GM12878 (cell line): Measurements from ENCODE around the gene LY6G5C. TPM values are rescaled to one million over a fixed set of nuclear protein-coding genes. Genes with fewer than 3 reads are reported as not detected.

ENCODE experiments used
- ATAC-seq: fragments of 200-7000 bp; cut with Tn5 transposase; 3 replicates; pipeline ENCODE4 v1.9.1; 2020; ENCODE audit warnings: mild to moderate bottlenecking, moderate library complexity
- BruUV-seq: library from RNA; stranded (reverse); fragments of 400-500 nt; replicated peaks from 2 replicates; lab custom pipeline; 2021; lab: Mats Ljungman, UMichigan
- CTCF ChIA-PET: fragments of 300-600 bp; sonication (Branson Sonifier 250); formaldehyde crosslinking; extraction: SDS; loops from one replicate; lab custom pipeline; 2021; ENCODE audit warnings: inconsistent platforms; lab: Yijun Ruan, JAX
- POLR2A ChIA-PET: fragments of 350-600 bp; formaldehyde crosslinking; extraction: SDS; loops from one replicate; lab custom pipeline; 2021; ENCODE audit warnings: inconsistent platforms; lab: Charles Lee
- RAD21 ChIA-PET: fragments of 300-600 bp; sonication (Branson Sonifier 250); formaldehyde crosslinking; loops from one replicate; lab custom pipeline; 2023; ENCODE audit warnings: antibody characterized with exemption; ENCODE audit not compliant: unreplicated experiment; lab: Charles Lee
- SMC1A ChIA-PET: fragments of 300-600 bp; sonication (Branson Sonifier 250); formaldehyde crosslinking; loops from one replicate; lab custom pipeline; 2023; ENCODE audit not compliant: unreplicated experiment, uncharacterized antibody; lab: Charles Lee
- DNase-seq: peaks from one replicate; pipeline ENCODE4 v3.0.0-alpha.2; 2011; ENCODE audit warnings: low read depth, low spot score
- FAIRE-seq: peaks from 3 replicates; lab custom pipeline; 2011; peaks lifted over from hg19 to GRCh38; lab: Jason Lieb, UNC
- H2AFZ ChIP-seq: 2 replicates; pipeline ENCODE4 v1.6.0; 2011; ENCODE audit warnings: low read depth, low read length, control low read depth; ENCODE audit not compliant: control insufficient read depth
- H3K27ac ChIP-seq: 2 replicates; pipeline ENCODE4 v1.5.1; 2011; ENCODE audit warnings: control low read depth; ENCODE audit not compliant: control insufficient read depth, insufficient read depth
- H3K27me3 ChIP-seq, 2 experiments: replicated peaks in 1 of 2; 2 replicates each; pipeline versions ENCODE4 v1.6.0 to v1.6.1; 2011; ENCODE audit warnings: low read length in 1 of 2; ENCODE audit not compliant: control insufficient read depth in 2 of 2, insufficient read depth in 2 of 2
- H3K36me3 ChIP-seq, 2 experiments: 2 replicates each; pipeline ENCODE4 v1.5.1; 2011; ENCODE audit warnings: low read length in 1 of 2; ENCODE audit not compliant: control insufficient read depth in 2 of 2, insufficient read depth in 2 of 2
- H3K4me1 ChIP-seq: 2 replicates; pipeline ENCODE4 v1.6.1; 2011; ENCODE audit warnings: mild to moderate bottlenecking, low read length, moderate library complexity, mixed read lengths; ENCODE audit not compliant: control insufficient read depth, insufficient read depth
- H3K4me2 ChIP-seq: 2 replicates; pipeline ENCODE4 v1.6.0; 2011; ENCODE audit warnings: control low read depth; ENCODE audit not compliant: control insufficient read depth, insufficient read depth
- H3K4me3 ChIP-seq: fragments of 200-600 bp; sonication (generic); 2 replicates; pipeline ENCODE4 v1.5.1; 2016
- H3K79me2 ChIP-seq: 2 replicates; pipeline ENCODE4 v1.6.0; 2011; ENCODE audit warnings: low read length; ENCODE audit not compliant: control insufficient read depth, insufficient read depth
- H3K9ac ChIP-seq: 2 replicates; pipeline ENCODE4 v1.8.0; 2011; ENCODE audit warnings: low read length, control low read depth, mixed read lengths; ENCODE audit not compliant: control insufficient read depth, insufficient read depth
- H3K9me3 ChIP-seq: replicated peaks from 3 replicates; pipeline ENCODE4 v1.5.1; 2011; ENCODE audit warnings: mild to moderate bottlenecking, low read length; ENCODE audit not compliant: control insufficient read depth, insufficient read depth
- H4K20me1 ChIP-seq: 2 replicates; pipeline ENCODE4 v1.6.0; 2011; ENCODE audit not compliant: control insufficient read depth, insufficient read depth
- CEBPB ChIP-seq, 2 experiments: fragments of 150-350 bp in 1 of 2; IDR thresholded peaks; 2 replicates each; pipeline ENCODE4 v1.6.1; 2012 to 2014; ENCODE audit warnings: low read depth in 2 of 2, low read length in 2 of 2, borderline replicate concordance in 1 of 2, inconsistent platforms in 1 of 2
- IKZF2 ChIP-seq, 2 experiments: fragments of 450-650 bp; IDR thresholded peaks; 2 replicates each; pipeline ENCODE4 v1.6.1; 2017; ENCODE audit warnings: mild to moderate bottlenecking in 2 of 2, moderate library complexity in 2 of 2
- SREBF1 ChIP-seq: IDR thresholded peaks from 2 replicates; pipeline ENCODE4 v1.6.1; 2012; ENCODE audit warnings: mild to moderate bottlenecking, low read length
- SUPT20H ChIP-seq: IDR thresholded peaks from 2 replicates; pipeline ENCODE4 v1.6.1; 2011; ENCODE audit warnings: low read depth, mild to moderate bottlenecking, low read length, moderate library complexity, borderline replicate concordance; ENCODE audit not compliant: control insufficient read depth
- TCF3 ChIP-seq: IDR thresholded peaks from 2 replicates; pipeline ENCODE4 v1.6.1; 2012; ENCODE audit warnings: low read depth, mild to moderate bottlenecking, low read length, borderline replicate concordance; ENCODE audit not compliant: insufficient read depth
- ZSCAN29 ChIP-seq: fragments of 450-650 bp; IDR thresholded peaks from 2 replicates; pipeline ENCODE4 v1.6.1; 2017; ENCODE audit warnings: mild to moderate bottlenecking, moderate library complexity
- WGBS: methylation state at CpG from one replicate; pipeline ENCODE4 v1.1.6; 2016; ENCODE audit warnings: low lambda C conversion rate; ENCODE audit not compliant: insufficient replicate concordance, insufficient coverage; ENCODE audit errors: missing lambda C conversion rate; 5-methylcytosine and 5-hydroxymethylcytosine counted together
- in situ Hi-C: fragments of 300-500 bp; cut with MboI; formaldehyde crosslinking; loops from 9 replicates; pipeline ENCODE4 v1.14.3; 2018; ENCODE audit warnings: mixed read lengths
- intact Hi-C: fragments of 100-400 bp; cut with micrococcal nuclease; formaldehyde crosslinking; loops from one replicate; pipeline ENCODE4 v1.14.2; 2022; ENCODE audit not compliant: unreplicated experiment
- polyA plus RNA-seq, 11 experiments: library from polyadenylated mRNA; depleted of rRNA in 4 of 11; unstranded in 6 of 11; stranded (reverse) in 5 of 11; fragments of >200 nt; fragmentation: Nextera tagmentation in 4 of 11; fragmentation: Illumina TruSeq in 1 of 11; extraction: Ambion mirVana in 4 of 11; extraction: Trizol in 1 of 11; gene quantifications; 1 replicate in 1 of 11; 2 replicates in 10 of 11; pipeline versions ENCODE4 v1.2.1 to v1.2.3, GENCODE V29; 2011 to 2016; ENCODE audit warnings: inconsistent platforms in 2 of 11, missing spikeins in 2 of 11, low read depth in 1 of 11
- total RNA-seq, 4 experiments: library from RNA; depleted of rRNA in 3 of 4; stranded (reverse); fragments of >200 nt in 3 of 4; fragmentation: Illumina TruSeq in 1 of 4; extraction: Trizol in 1 of 4; gene quantifications; 2 replicates each; pipeline versions ENCODE4 v1.2.1 to v1.2.3, GENCODE V29; 2013 to 2021
- TF ChIP-seq, protein P1 (sequence below): fragments of 450-650 bp; IDR thresholded peaks from 2 replicates; pipeline ENCODE4 v1.6.1; 2017; ENCODE audit warnings: borderline replicate concordance
- TF ChIP-seq, protein P2 (sequence below): fragments of 450-650 bp; IDR thresholded peaks from 2 replicates; pipeline ENCODE4 v1.6.1; 2017; ENCODE audit warnings: antibody characterized with exemption, mild to moderate bottlenecking, moderate library complexity

The LY6G5C gene
- total and polyA plus RNA-seq, 10 of the 15 experiments (the other 5 are each of a cell fraction or from before 2014, with no cell fraction given) = 0.76 to 6.1 (median 1.7) TPM

DNA sequence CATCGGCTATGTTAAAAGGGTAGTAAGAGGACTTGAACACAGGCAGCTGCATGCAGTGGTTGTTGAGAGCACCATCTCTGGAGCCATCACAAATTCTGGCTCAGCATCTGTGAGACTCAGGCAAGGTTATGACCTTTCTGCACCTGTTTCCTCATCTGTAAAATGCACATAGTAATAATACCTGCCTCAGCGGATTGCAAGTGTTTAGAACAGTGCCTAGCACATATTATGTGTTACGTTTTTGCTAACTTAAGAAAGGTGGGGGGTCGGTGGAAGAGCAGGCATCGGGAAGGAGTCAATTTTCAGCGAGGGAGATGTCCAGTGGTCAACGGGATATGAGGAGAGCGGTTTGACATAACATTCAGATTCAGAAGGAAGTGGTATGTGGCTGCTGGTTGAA, 2.9 kb downstream of the LY6G5C start:
- peaks cover 6% of the 10 kb centered on the region for H3K4me1 ChIP-seq
- H3K27me3 ChIP-seq = no peaks in the 10 kb centered on the region
- ChIA-PET RAD21 (no interaction called here), SMC1A (interaction anchor here (1.0 to 1.6 kb wide), 3 partner anchors 69 to 245 kb away, joined by 3 to 6 read pairs (median 5); no protein-coding TSS in a partner anchor), CTCF (interaction anchor here (0.6 to 1.1 kb wide), 2 partner anchors 25 to 113 kb away, joined by 3 read pairs; partner anchors contain the start of gene ABHD16A), POLR2A (interaction anchor here (1.5 kb wide), 1 partner anchor 11 kb away, joined by 3 read pairs; no protein-coding TSS in a partner anchor)
- H3K9ac ChIP-seq = no peak overlapping the region
- H4K20me1 ChIP-seq = no peaks in the 10 kb centered on the region
- no peak overlapping the region for H3K4me3 ChIP-seq
- H2AFZ ChIP-seq = no peak overlapping the region
- 40% methylated on average over 8 of the region's 8 CpGs for WGBS
- no peak overlapping the region for H3K27ac ChIP-seq
- intact Hi-C loops (no loop called here), in situ Hi-C loops (no loop called here)
- FAIRE-seq (no peak), DNase-seq (no peak), ATAC-seq (no peak)
- TF ChIP-seq, protein P1, sequence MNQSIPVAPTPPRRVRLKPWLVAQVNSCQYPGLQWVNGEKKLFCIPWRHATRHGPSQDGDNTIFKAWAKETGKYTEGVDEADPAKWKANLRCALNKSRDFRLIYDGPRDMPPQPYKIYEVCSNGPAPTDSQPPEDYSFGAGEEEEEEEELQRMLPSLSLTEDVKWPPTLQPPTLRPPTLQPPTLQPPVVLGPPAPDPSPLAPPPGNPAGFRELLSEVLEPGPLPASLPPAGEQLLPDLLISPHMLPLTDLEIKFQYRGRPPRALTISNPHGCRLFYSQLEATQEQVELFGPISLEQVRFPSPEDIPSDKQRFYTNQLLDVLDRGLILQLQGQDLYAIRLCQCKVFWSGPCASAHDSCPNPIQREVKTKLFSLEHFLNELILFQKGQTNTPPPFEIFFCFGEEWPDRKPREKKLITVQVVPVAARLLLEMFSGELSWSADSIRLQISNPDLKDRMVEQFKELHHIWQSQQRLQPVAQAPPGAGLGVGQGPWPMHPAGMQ = no peak
- no peak for TF ChIP-seq SUPT20H
- TF ChIP-seq IKZF2 (IDR thresholded peaks at IDR 0.05) = no peak
- no peak for TF ChIP-seq ZSCAN29
- TF ChIP-seq, protein P2, sequence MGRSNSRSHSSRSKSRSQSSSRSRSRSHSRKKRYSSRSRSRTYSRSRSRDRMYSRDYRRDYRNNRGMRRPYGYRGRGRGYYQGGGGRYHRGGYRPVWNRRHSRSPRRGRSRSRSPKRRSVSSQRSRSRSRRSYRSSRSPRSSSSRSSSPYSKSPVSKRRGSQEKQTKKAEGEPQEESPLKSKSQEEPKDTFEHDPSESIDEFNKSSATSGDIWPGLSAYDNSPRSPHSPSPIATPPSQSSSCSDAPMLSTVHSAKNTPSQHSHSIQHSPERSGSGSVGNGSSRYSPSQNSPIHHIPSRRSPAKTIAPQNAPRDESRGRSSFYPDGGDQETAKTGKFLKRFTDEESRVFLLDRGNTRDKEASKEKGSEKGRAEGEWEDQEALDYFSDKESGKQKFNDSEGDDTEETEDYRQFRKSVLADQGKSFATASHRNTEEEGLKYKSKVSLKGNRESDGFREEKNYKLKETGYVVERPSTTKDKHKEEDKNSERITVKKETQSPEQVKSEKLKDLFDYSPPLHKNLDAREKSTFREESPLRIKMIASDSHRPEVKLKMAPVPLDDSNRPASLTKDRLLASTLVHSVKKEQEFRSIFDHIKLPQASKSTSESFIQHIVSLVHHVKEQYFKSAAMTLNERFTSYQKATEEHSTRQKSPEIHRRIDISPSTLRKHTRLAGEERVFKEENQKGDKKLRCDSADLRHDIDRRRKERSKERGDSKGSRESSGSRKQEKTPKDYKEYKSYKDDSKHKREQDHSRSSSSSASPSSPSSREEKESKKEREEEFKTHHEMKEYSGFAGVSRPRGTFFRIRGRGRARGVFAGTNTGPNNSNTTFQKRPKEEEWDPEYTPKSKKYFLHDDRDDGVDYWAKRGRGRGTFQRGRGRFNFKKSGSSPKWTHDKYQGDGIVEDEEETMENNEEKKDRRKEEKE = no peak
- TF ChIP-seq TCF3 = no peak
- no peak for TF ChIP-seq SREBF1
- TF ChIP-seq CEBPB (IDR thresholded peaks at IDR 0.05; ENCODE audit: borderline replicate concordance in 1 of 2, low read depth in 2 of 2, low read length in 2 of 2) = no peak
- no peaks in the 10 kb centered on the region for H3K9me3 ChIP-seq
- no TSS peak for BruUV-seq
- H3K36me3 ChIP-seq = peaks cover 0 to 4% of the 10 kb centered on the region in 2 experiments; a peak in 1 of 4 replicates
- H3K79me2 ChIP-seq = no peaks in the 10 kb centered on the region
- no peak overlapping the region for H3K4me2 ChIP-seq
